Common myeloid progenitor, CD34-positive (primary cell): ENCODE measurements around the gene SMARCD1.

ENCODE experiments used
- CTCF ChIA-PET: fragments of 350-600 bp; sonication (Branson Sonifier 250); formaldehyde crosslinking; loops from one replicate; lab custom pipeline; 2021; ENCODE audit warnings: antibody characterized with exemption; lab: Charles Lee
- POLR2A ChIA-PET: fragments of 350-600 bp; sonication (Branson Sonifier 250); formaldehyde crosslinking; loops from one replicate; lab custom pipeline; 2021; ENCODE audit warnings: antibody characterized with exemption; lab: Charles Lee
- DNase-seq, 3 donors: peaks; one replicate each; pipeline versions ENCODE4 v3.0.0 to v3.0.0-alpha.2; 2013
- H3K27ac ChIP-seq, 2 experiments: 1 replicate in 1 of 2; 2 replicates in 1 of 2; pipeline ENCODE4 v1.7.0; 2013; ENCODE audit warnings: inconsistent platforms in 2 of 2, low read length in 2 of 2, mild to moderate bottlenecking in 2 of 2, low read depth in 1 of 2, moderate library complexity in 1 of 2; ENCODE audit not compliant: severe bottlenecking in 2 of 2, insufficient read depth in 1 of 2, poor library complexity in 1 of 2
- H3K27me3 ChIP-seq, 5 experiments: replicated peaks in 2 of 5; 1 replicate in 3 of 5; 2 replicates in 2 of 5; pipeline versions ENCODE4 v1.6.1 to v1.7.0; 2013; ENCODE audit warnings: low read length in 4 of 5, mild to moderate bottlenecking in 2 of 5, moderate library complexity in 2 of 5, inconsistent platforms in 1 of 5; ENCODE audit not compliant: insufficient read depth in 5 of 5, control insufficient read depth in 4 of 5
- H3K36me3 ChIP-seq, 4 experiments: 1 replicate in 2 of 4; 2 replicates in 2 of 4; pipeline versions ENCODE4 v1.6.1 to v1.7.0; 2013; ENCODE audit warnings: low read length in 3 of 4, control low read depth in 1 of 4, mild to moderate bottlenecking in 1 of 4; ENCODE audit not compliant: control insufficient read depth in 4 of 4, insufficient read depth in 4 of 4
- H3K4me1 ChIP-seq, 4 experiments: 1 replicate in 3 of 4; 2 replicates in 1 of 4; pipeline versions ENCODE4 v1.6.1 to v1.7.1; 2013; ENCODE audit warnings: low read length in 3 of 4, mild to moderate bottlenecking in 3 of 4, control low read depth in 1 of 4, inconsistent platforms in 1 of 4, moderate library complexity in 1 of 4; ENCODE audit not compliant: control insufficient read depth in 4 of 4, insufficient read depth in 4 of 4; ENCODE audit errors: control extremely low read depth in 1 of 4
- H3K4me3 ChIP-seq, 7 experiments: 1 replicate in 4 of 7; 2 replicates in 3 of 7; pipeline versions ENCODE4 v1.5.1 to v1.7.0; 2013; ENCODE audit warnings: mild to moderate bottlenecking in 7 of 7, low read length in 6 of 7, moderate library complexity in 6 of 7, inconsistent platforms in 2 of 7, low read depth in 2 of 7, control low read depth in 1 of 7; ENCODE audit not compliant: insufficient read depth in 4 of 7, control insufficient read depth in 1 of 7; ENCODE audit errors: extremely low read depth in 1 of 7
- H3K9me3 ChIP-seq, 5 experiments: 1 replicate in 4 of 5; 2 replicates in 1 of 5; pipeline versions ENCODE4 v1.6.1 to v1.7.1; 2013; ENCODE audit warnings: low read length in 4 of 5, mild to moderate bottlenecking in 2 of 5, inconsistent platforms in 1 of 5, low read depth in 1 of 5, moderate library complexity in 1 of 5; ENCODE audit not compliant: control insufficient read depth in 4 of 5, insufficient read depth in 2 of 5; ENCODE audit errors: control extremely low read depth in 1 of 5
- WGBS: methylation state at CpG from one replicate; pipeline ENCODE4 v1.1.5; 2013; ENCODE audit not compliant: insufficient coverage; 5-methylcytosine and 5-hydroxymethylcytosine counted together

The SMARCD1 gene

GRCh38 chr12:50107416-50108268 is 22.5 kb downstream of the SMARCD1 start:
- H3K4me3 ChIP-seq = no peak overlapping the region
- no peaks in the 10 kb centered on the region for H3K9me3 ChIP-seq
- ChIA-PET CTCF (interaction anchor here (1.0 to 14.1 kb wide), 7 partner anchors 9 to 118 kb away, joined by 3 to 168 read pairs (median 4); partner anchors contain the start of genes CERS5, GPD1 and SMARCD1), POLR2A (interaction anchor here (0.6 kb wide), 1 partner anchor 1122 kb away, joined by 3 read pairs; no protein-coding TSS in a partner anchor)
- peaks cover 0 to 16% (median 10%) of the 10 kb centered on the region in 4 experiments for H3K4me1 ChIP-seq
- no peak for DNase-seq
- no peaks in the 10 kb centered on the region for H3K36me3 ChIP-seq
- H3K27me3 ChIP-seq = no peaks in the 10 kb centered on the region
- no peak overlapping the region for H3K27ac ChIP-seq
- WGBS = 97% methylated on average over 11 of the region's 17 CpGs

GRCh38 chr12:50109319-50109718 is 24.2 kb downstream of the SMARCD1 start:
- Histone ChIP-seq H3K9me3 (no peaks in the 10 kb centered on the region), H3K4me3 (no peak overlapping the region), H3K27ac (no peak overlapping the region), H3K4me1 (peaks cover 0 to 27% (median 17%) of the 10 kb centered on the region in 4 experiments), H3K27me3 (no peaks in the 10 kb centered on the region), H3K36me3 (peaks cover 0 to under 1% (median 0%) of the 10 kb centered on the region in 4 experiments)
- ChIA-PET POLR2A (no interaction called here), CTCF (interaction anchor here (1.0 to 14.1 kb wide), 6 partner anchors 11 to 71 kb away, joined by 3 to 168 read pairs (median 76); partner anchors contain the start of genes GPD1 and SMARCD1)
- 100% methylated on average over 2 of the region's 3 CpGs for WGBS
- no peak for DNase-seq

GRCh38 chr12:50110127-50110761 is 25.1 kb downstream of the SMARCD1 start:
- DNase-seq = no peak
- WGBS = 97% methylated on average over 4 of the region's 8 CpGs
- CTCF ChIA-PET = interaction anchor here (0.8 to 14.1 kb wide), 11 partner anchors 12 to 221 kb away, joined by 3 to 168 read pairs (median 17); partner anchors contain the start of genes CERS5, GPD1 and SMARCD1
- Histone ChIP-seq H3K27me3 (no peaks in the 10 kb centered on the region), H3K4me1 (peaks cover 0 to 29% (median 17%) of the 10 kb centered on the region in 4 experiments), H3K4me3 (no peak overlapping the region), H3K9me3 (no peaks in the 10 kb centered on the region), H3K27ac (peak overlapping the region in 1 of 2 experiments; percentile 4), H3K36me3 (peaks cover 0 to 3% (median 0%) of the 10 kb centered on the region in 4 experiments)
- POLR2A ChIA-PET = no interaction called here

- H3K36me3 ChIP-seq = peaks cover 0 to 7% (median 3%) of the 10 kb centered on the region in 4 experiments
- H3K27ac ChIP-seq = peak overlapping the region in 1 of 2 experiments; percentile 4
- CTCF ChIA-PET = interaction anchor here (0.8 to 14.1 kb wide), 12 partner anchors 12 to 220 kb away, joined by 3 to 168 read pairs (median 11); partner anchors contain the start of genes CERS5, GPD1 and SMARCD1
- 44% methylated on average over 5 of the region's 7 CpGs for WGBS
- H3K4me3 ChIP-seq = peak overlapping the region in 1 of 7 experiments; percentile 43
- peaks cover 0 to 29% (median 17%) of the 10 kb centered on the region in 4 experiments for H3K4me1 ChIP-seq
- DNase-seq = peak in 2 of 3 donors; percentile 10 to 17
- H3K27me3 ChIP-seq = no peaks in the 10 kb centered on the region
- no peaks in the 10 kb centered on the region for H3K9me3 ChIP-seq
- POLR2A ChIA-PET = interaction anchor here (0.6 to 2.1 kb wide), 4 partner anchors 26 to 147 kb away, joined by 3 to 10 read pairs (median 6); partner anchors contain the start of genes CERS5 and SMARCD1
Observed at GRCh38 chr12:50110762-50111351, 25.7 kb downstream of the SMARCD1 start.

- Histone ChIP-seq H3K36me3 (peaks cover under 1 to 8% (median 6%) of the 10 kb centered on the region in 4 experiments), H3K4me3 (peak overlapping the region in 3 of 7 experiments; percentile 43 to 63 (median 46)), H3K4me1 (peaks cover 0 to 29% (median 17%) of the 10 kb centered on the region in 4 experiments), H3K9me3 (no peaks in the 10 kb centered on the region), H3K27ac (no peak overlapping the region), H3K27me3 (no peaks in the 10 kb centered on the region)
- DNase-seq = no peak
- ChIA-PET CTCF (interaction anchor here (0.8 to 14.1 kb wide), 15 partner anchors 13 to 244 kb away, joined by 3 to 168 read pairs (median 5); partner anchors contain the start of genes CERS5, GPD1 and SMARCD1), POLR2A (interaction anchor here (0.6 to 2.1 kb wide), 5 partner anchors 26 to 199 kb away, joined by 3 to 10 read pairs (median 4); partner anchors contain the start of genes CERS5 and SMARCD1)
- WGBS = 4% methylated on average over 17 of the region's 19 CpGs
Observed at GRCh38 chr12:50111395-50111692, 26.2 kb downstream of the SMARCD1 start.

GRCh38 chr12:50111693-50112455 is 26.7 kb downstream of the SMARCD1 start, which contains the start of gene COX14:
TSS of gene COX14 (plus strand) at chr12:50112236. CDS start at chr12:50120044, 7,808 bp downstream.
- Histone ChIP-seq H3K4me1 (peaks cover 0 to 29% (median 17%) of the 10 kb centered on the region in 4 experiments), H3K36me3 (peaks cover 2 to 13% (median 9%) of the 10 kb centered on the region in 4 experiments), H3K27ac (peak within 1 kb of the TSS; percentile 68 to 95), H3K4me3 (peak within 1 kb of the TSS; percentile 67 to 100 (median 88)), H3K27me3 (no peaks in the 10 kb centered on the region), H3K9me3 (no peaks in the 10 kb centered on the region)
- CTCF ChIA-PET = interaction anchor here (0.8 to 14.1 kb wide), 18 partner anchors 13 to 245 kb away, joined by 3 to 168 read pairs (median 6); partner anchors contain the start of genes CERS5, GPD1 and SMARCD1
- POLR2A ChIA-PET = interaction anchor here (0.6 to 2.1 kb wide), 6 partner anchors 27 to 202 kb away, joined by 3 to 10 read pairs (median 4); partner anchors contain the start of genes CERS5 and SMARCD1
- peak; percentile 100 for DNase-seq
- WGBS = 0% methylated on average over 52 of the region's 59 CpGs
